GM12878 (cell line): ENCODE data around the gene CXorf65. TPM values are rescaled to one million over a fixed set of nuclear protein-coding genes. Genes with fewer than 3 reads are reported as not detected.

Source experiments
- ATAC-seq: fragments of 200-7000 bp; cut with Tn5 transposase; 3 replicates; pipeline ENCODE4 v1.9.1; 2020; ENCODE audit warnings: mild to moderate bottlenecking, moderate library complexity
- BruUV-seq: library from RNA; stranded (reverse); fragments of 400-500 nt; replicated peaks from 2 replicates; lab custom pipeline; 2021; lab: Mats Ljungman, UMichigan
- CTCF ChIA-PET: fragments of 300-600 bp; sonication (Branson Sonifier 250); formaldehyde crosslinking; extraction: SDS; loops from one replicate; lab custom pipeline; 2021; ENCODE audit warnings: inconsistent platforms; lab: Yijun Ruan, JAX
- POLR2A ChIA-PET: fragments of 350-600 bp; formaldehyde crosslinking; extraction: SDS; loops from one replicate; lab custom pipeline; 2021; ENCODE audit warnings: inconsistent platforms; lab: Charles Lee
- RAD21 ChIA-PET: fragments of 300-600 bp; sonication (Branson Sonifier 250); formaldehyde crosslinking; loops from one replicate; lab custom pipeline; 2023; ENCODE audit warnings: antibody characterized with exemption; ENCODE audit not compliant: unreplicated experiment; lab: Charles Lee
- SMC1A ChIA-PET: fragments of 300-600 bp; sonication (Branson Sonifier 250); formaldehyde crosslinking; loops from one replicate; lab custom pipeline; 2023; ENCODE audit not compliant: unreplicated experiment, uncharacterized antibody; lab: Charles Lee
- DNase-seq: peaks from one replicate; pipeline ENCODE4 v3.0.0-alpha.2; 2011; ENCODE audit warnings: low read depth, low spot score
- FAIRE-seq: peaks from 3 replicates; lab custom pipeline; 2011; peaks lifted over from hg19 to GRCh38; lab: Jason Lieb, UNC
- H2AFZ ChIP-seq: 2 replicates; pipeline ENCODE4 v1.6.0; 2011; ENCODE audit warnings: low read depth, low read length, control low read depth; ENCODE audit not compliant: control insufficient read depth
- H3K27ac ChIP-seq: 2 replicates; pipeline ENCODE4 v1.5.1; 2011; ENCODE audit warnings: control low read depth; ENCODE audit not compliant: control insufficient read depth, insufficient read depth
- H3K27me3 ChIP-seq, 2 experiments: replicated peaks in 1 of 2; 2 replicates each; pipeline versions ENCODE4 v1.6.0 to v1.6.1; 2011; ENCODE audit warnings: low read length in 1 of 2; ENCODE audit not compliant: control insufficient read depth in 2 of 2, insufficient read depth in 2 of 2
- H3K36me3 ChIP-seq, 2 experiments: 2 replicates each; pipeline ENCODE4 v1.5.1; 2011; ENCODE audit warnings: low read length in 1 of 2; ENCODE audit not compliant: control insufficient read depth in 2 of 2, insufficient read depth in 2 of 2
- H3K4me1 ChIP-seq: 2 replicates; pipeline ENCODE4 v1.6.1; 2011; ENCODE audit warnings: mild to moderate bottlenecking, low read length, moderate library complexity, mixed read lengths; ENCODE audit not compliant: control insufficient read depth, insufficient read depth
- H3K4me2 ChIP-seq: 2 replicates; pipeline ENCODE4 v1.6.0; 2011; ENCODE audit warnings: control low read depth; ENCODE audit not compliant: control insufficient read depth, insufficient read depth
- H3K4me3 ChIP-seq: fragments of 200-600 bp; sonication (generic); 2 replicates; pipeline ENCODE4 v1.5.1; 2016
- H3K79me2 ChIP-seq: 2 replicates; pipeline ENCODE4 v1.6.0; 2011; ENCODE audit warnings: low read length; ENCODE audit not compliant: control insufficient read depth, insufficient read depth
- H3K9ac ChIP-seq: 2 replicates; pipeline ENCODE4 v1.8.0; 2011; ENCODE audit warnings: low read length, control low read depth, mixed read lengths; ENCODE audit not compliant: control insufficient read depth, insufficient read depth
- H3K9me3 ChIP-seq: replicated peaks from 3 replicates; pipeline ENCODE4 v1.5.1; 2011; ENCODE audit warnings: mild to moderate bottlenecking, low read length; ENCODE audit not compliant: control insufficient read depth, insufficient read depth
- H4K20me1 ChIP-seq: 2 replicates; pipeline ENCODE4 v1.6.0; 2011; ENCODE audit not compliant: control insufficient read depth, insufficient read depth
- ATF3 ChIP-seq: IDR thresholded peaks from 2 replicates; pipeline ENCODE4 v1.6.1; 2011; ENCODE audit warnings: low read depth, mild to moderate bottlenecking, low read length, moderate library complexity, borderline replicate concordance; ENCODE audit errors: extremely low read depth
- ATF7 ChIP-seq: fragments of 450-650 bp; IDR thresholded peaks from 2 replicates; pipeline ENCODE4 v1.6.1; 2016; ENCODE audit warnings: low read depth, mild to moderate bottlenecking
- BMI1 ChIP-seq: fragments of 450-650 bp; IDR thresholded peaks from 2 replicates; pipeline ENCODE4 v1.6.1; 2016; ENCODE audit warnings: mild to moderate bottlenecking, moderate library complexity, borderline replicate concordance
- CREM ChIP-seq: IDR thresholded peaks from 2 replicates; pipeline ENCODE4 v1.6.1; 2014; ENCODE audit warnings: antibody characterized with exemption, low read depth
- E2F4 ChIP-seq: IDR thresholded peaks from 2 replicates; pipeline ENCODE4 v1.6.1; 2012; ENCODE audit warnings: low read depth, low read length, improper control_type of control experiment
- FOS ChIP-seq: IDR thresholded peaks from 3 replicates; pipeline ENCODE4 v1.6.1; 2011; ENCODE audit warnings: borderline replicate concordance; ENCODE audit not compliant: insufficient read length; ENCODE audit errors: extremely low read depth
- HDAC6 ChIP-seq: fragments of 200-600 bp; sonication (generic); IDR thresholded peaks from one replicate; pipeline ENCODE4 v1.8.0; 2017; ENCODE audit warnings: antibody characterized with exemption; ENCODE audit not compliant: unreplicated experiment
- MEF2A ChIP-seq: IDR thresholded peaks from 2 replicates; pipeline ENCODE4 v1.6.1; 2011; ENCODE audit warnings: low read depth, mild to moderate bottlenecking, low read length, moderate library complexity; ENCODE audit not compliant: insufficient read depth
- MTA3 ChIP-seq: IDR thresholded peaks from 2 replicates; pipeline ENCODE4 v1.6.1; 2012; ENCODE audit warnings: low read length, inconsistent platforms, borderline replicate concordance
- NR2C1 ChIP-seq: fragments of 450-650 bp; IDR thresholded peaks from 2 replicates; pipeline ENCODE4 v1.6.1; 2017; ENCODE audit warnings: antibody characterized with exemption, mild to moderate bottlenecking, moderate library complexity
- PAX5 ChIP-seq: IDR thresholded peaks from 2 replicates; pipeline ENCODE4 v1.6.1; 2011; ENCODE audit warnings: low read depth, low read length, borderline replicate concordance
- POU2F2 ChIP-seq: IDR thresholded peaks from 3 replicates; pipeline ENCODE4 v1.6.1; 2011; ENCODE audit warnings: low read depth, mild to moderate bottlenecking, low read length, borderline replicate concordance
- RAD21 ChIP-seq: IDR thresholded peaks from 2 replicates; pipeline ENCODE4 v1.6.1; 2011; ENCODE audit warnings: mild to moderate bottlenecking, low read depth, low read length, moderate library complexity; ENCODE audit not compliant: insufficient read depth
- RUNX3 ChIP-seq: IDR thresholded peaks from 2 replicates; pipeline ENCODE4 v1.6.1; 2012; ENCODE audit warnings: low read length, inconsistent platforms
- SIX5 ChIP-seq: IDR thresholded peaks from 2 replicates; pipeline ENCODE4 v1.6.1; 2011; ENCODE audit warnings: mild to moderate bottlenecking, low read depth, low read length, moderate library complexity; ENCODE audit not compliant: severe bottlenecking
- SMAD5 ChIP-seq: IDR thresholded peaks from 2 replicates; pipeline ENCODE4 v1.6.1; 2016; ENCODE audit warnings: antibody characterized with exemption, low read depth
- TCF3 ChIP-seq: IDR thresholded peaks from 2 replicates; pipeline ENCODE4 v1.6.1; 2012; ENCODE audit warnings: low read depth, mild to moderate bottlenecking, low read length, borderline replicate concordance; ENCODE audit not compliant: insufficient read depth
- WGBS: methylation state at CpG from one replicate; pipeline ENCODE4 v1.1.6; 2016; ENCODE audit warnings: low lambda C conversion rate; ENCODE audit not compliant: insufficient replicate concordance, insufficient coverage; ENCODE audit errors: missing lambda C conversion rate; 5-methylcytosine and 5-hydroxymethylcytosine counted together
- in situ Hi-C: fragments of 300-500 bp; cut with MboI; formaldehyde crosslinking; loops from 9 replicates; pipeline ENCODE4 v1.14.3; 2018; ENCODE audit warnings: mixed read lengths
- intact Hi-C: fragments of 100-400 bp; cut with micrococcal nuclease; formaldehyde crosslinking; loops from one replicate; pipeline ENCODE4 v1.14.2; 2022; ENCODE audit not compliant: unreplicated experiment
- polyA plus RNA-seq, 11 experiments: library from polyadenylated mRNA; depleted of rRNA in 4 of 11; unstranded in 6 of 11; stranded (reverse) in 5 of 11; fragments of >200 nt; fragmentation: Nextera tagmentation in 4 of 11; fragmentation: Illumina TruSeq in 1 of 11; extraction: Ambion mirVana in 4 of 11; extraction: Trizol in 1 of 11; gene quantifications; 1 replicate in 1 of 11; 2 replicates in 10 of 11; pipeline versions ENCODE4 v1.2.1 to v1.2.3, GENCODE V29; 2011 to 2016; ENCODE audit warnings: inconsistent platforms in 2 of 11, missing spikeins in 2 of 11, low read depth in 1 of 11
- total RNA-seq, 4 experiments: library from RNA; depleted of rRNA in 3 of 4; stranded (reverse); fragments of >200 nt in 3 of 4; fragmentation: Illumina TruSeq in 1 of 4; extraction: Trizol in 1 of 4; gene quantifications; 2 replicates each; pipeline versions ENCODE4 v1.2.1 to v1.2.3, GENCODE V29; 2013 to 2021
- TF ChIP-seq, protein P1 (sequence below): fragments of 450-650 bp; IDR thresholded peaks from 2 replicates; pipeline ENCODE4 v1.6.1; 2016; ENCODE audit warnings: mild to moderate bottlenecking
- TF ChIP-seq, protein P2 (sequence below): fragments of 450-650 bp; IDR thresholded peaks from 2 replicates; pipeline ENCODE4 v1.6.1; 2017; ENCODE audit warnings: mild to moderate bottlenecking, moderate library complexity

CXorf65 gene
- total and polyA plus RNA-seq, 10 of the 15 experiments (the other 5 are each of a cell fraction or from before 2014, with no cell fraction given) = 0.82 to 4.8 (median 2.3) TPM

- Histone ChIP-seq H3K4me1 (no peaks in the 10 kb centered on the region), H2AFZ (no peak overlapping the region), H4K20me1 (no peaks in the 10 kb centered on the region), H3K4me2 (no peak overlapping the region), H3K27me3 (no peaks in the 10 kb centered on the region), H3K9ac (no peak overlapping the region), H3K27ac (no peak overlapping the region), H3K79me2 (no peaks in the 10 kb centered on the region), H3K36me3 (no peaks in the 10 kb centered on the region), H3K4me3 (no peak overlapping the region), H3K9me3 (no peaks in the 10 kb centered on the region)
- DNase-seq (no peak), ATAC-seq (peak; percentile 61), FAIRE-seq (peak; percentile 52)
- CTCF ChIA-PET = interaction anchor here (0.8 to 2.3 kb wide), 6 partner anchors 13 to 82 kb away, joined by 3 to 22 read pairs (median 12); partner anchors contain the start of genes IL2RG and MED12
- in situ Hi-C loops (no loop called here), intact Hi-C loops (loop anchor here (1.0 to 10.0 kb wide), 3 partner anchors 31 to 186 kb away; partner anchors contain the start of gene NONO)
- BruUV-seq = no TSS peak
- WGBS = 0% methylated on average over 2 of the region's 2 CpGs
- SMC1A ChIA-PET = interaction anchor here (1.5 to 2.7 kb wide), 3 partner anchors 14 to 80 kb away, joined by 5 to 10 read pairs (median 7); partner anchors contain the start of gene IL2RG
- RAD21 ChIA-PET = interaction anchor here (1.7 kb wide), 1 partner anchor 32 kb away, joined by 6 read pairs; no protein-coding TSS in a partner anchor
- POLR2A ChIA-PET = interaction anchor here (0.9 to 1.0 kb wide), 4 partner anchors 10 to 84 kb away, joined by 3 to 4 read pairs (median 3); no protein-coding TSS in a partner anchor
- no peak for TF ChIP-seq HDAC6
- TF ChIP-seq SMAD5 = no peak
- no peak for TF ChIP-seq E2F4
- no peak for TF ChIP-seq ATF7
- TF ChIP-seq RAD21 = peak; percentile 80
- TF ChIP-seq BMI1 = no peak
- TF ChIP-seq TCF3 = no peak
- no peak for TF ChIP-seq CREM
- no peak for TF ChIP-seq RUNX3
- TF ChIP-seq PAX5 = no peak
- TF ChIP-seq, protein P1, sequence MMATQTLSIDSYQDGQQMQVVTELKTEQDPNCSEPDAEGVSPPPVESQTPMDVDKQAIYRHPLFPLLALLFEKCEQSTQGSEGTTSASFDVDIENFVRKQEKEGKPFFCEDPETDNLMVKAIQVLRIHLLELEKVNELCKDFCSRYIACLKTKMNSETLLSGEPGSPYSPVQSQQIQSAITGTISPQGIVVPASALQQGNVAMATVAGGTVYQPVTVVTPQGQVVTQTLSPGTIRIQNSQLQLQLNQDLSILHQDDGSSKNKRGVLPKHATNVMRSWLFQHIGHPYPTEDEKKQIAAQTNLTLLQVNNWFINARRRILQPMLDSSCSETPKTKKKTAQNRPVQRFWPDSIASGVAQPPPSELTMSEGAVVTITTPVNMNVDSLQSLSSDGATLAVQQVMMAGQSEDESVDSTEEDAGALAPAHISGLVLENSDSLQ = no peak
- no peak for TF ChIP-seq ATF3
- no peak for TF ChIP-seq MTA3
- no peak for TF ChIP-seq MEF2A
- TF ChIP-seq SIX5 = no peak
- no peak for TF ChIP-seq FOS
- TF ChIP-seq, protein P2, sequence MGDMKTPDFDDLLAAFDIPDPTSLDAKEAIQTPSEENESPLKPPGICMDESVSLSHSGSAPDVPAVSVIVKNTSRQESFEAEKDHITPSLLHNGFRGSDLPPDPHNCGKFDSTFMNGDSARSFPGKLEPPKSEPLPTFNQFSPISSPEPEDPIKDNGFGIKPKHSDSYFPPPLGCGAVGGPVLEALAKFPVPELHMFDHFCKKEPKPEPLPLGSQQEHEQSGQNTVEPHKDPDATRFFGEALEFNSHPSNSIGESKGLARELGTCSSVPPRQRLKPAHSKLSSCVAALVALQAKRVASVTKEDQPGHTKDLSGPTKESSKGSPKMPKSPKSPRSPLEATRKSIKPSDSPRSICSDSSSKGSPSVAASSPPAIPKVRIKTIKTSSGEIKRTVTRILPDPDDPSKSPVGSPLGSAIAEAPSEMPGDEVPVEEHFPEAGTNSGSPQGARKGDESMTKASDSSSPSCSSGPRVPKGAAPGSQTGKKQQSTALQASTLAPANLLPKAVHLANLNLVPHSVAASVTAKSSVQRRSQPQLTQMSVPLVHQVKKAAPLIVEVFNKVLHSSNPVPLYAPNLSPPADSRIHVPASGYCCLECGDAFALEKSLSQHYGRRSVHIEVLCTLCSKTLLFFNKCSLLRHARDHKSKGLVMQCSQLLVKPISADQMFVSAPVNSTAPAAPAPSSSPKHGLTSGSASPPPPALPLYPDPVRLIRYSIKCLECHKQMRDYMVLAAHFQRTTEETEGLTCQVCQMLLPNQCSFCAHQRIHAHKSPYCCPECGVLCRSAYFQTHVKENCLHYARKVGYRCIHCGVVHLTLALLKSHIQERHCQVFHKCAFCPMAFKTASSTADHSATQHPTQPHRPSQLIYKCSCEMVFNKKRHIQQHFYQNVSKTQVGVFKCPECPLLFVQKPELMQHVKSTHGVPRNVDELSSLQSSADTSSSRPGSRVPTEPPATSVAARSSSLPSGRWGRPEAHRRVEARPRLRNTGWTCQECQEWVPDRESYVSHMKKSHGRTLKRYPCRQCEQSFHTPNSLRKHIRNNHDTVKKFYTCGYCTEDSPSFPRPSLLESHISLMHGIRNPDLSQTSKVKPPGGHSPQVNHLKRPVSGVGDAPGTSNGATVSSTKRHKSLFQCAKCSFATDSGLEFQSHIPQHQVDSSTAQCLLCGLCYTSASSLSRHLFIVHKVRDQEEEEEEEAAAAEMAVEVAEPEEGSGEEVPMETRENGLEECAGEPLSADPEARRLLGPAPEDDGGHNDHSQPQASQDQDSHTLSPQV = no peak
- no peak for TF ChIP-seq POU2F2
- no peak for TF ChIP-seq NR2C1
These were observed 8.2 kb downstream of the CXorf65 start for GRCh38 chrX:71098302-71098701.
